Progenitor cell of endocrine pancreas (in vitro differentiated cells): Measurements from ENCODE around the gene ZSWIM5. TPM values are rescaled to one million over a fixed set of nuclear protein-coding genes. Genes with fewer than 3 reads are reported as not detected.
"Not testable (repeated sequence)": the region's sequence is repeated elsewhere in the genome, so short reads cannot be mapped to it uniquely, and the experiment has no call there.

Experiments used
- DNase-seq: peaks from one replicate; pipeline ENCODE4 v3.0.0; 2021; ENCODE audit warnings: low spot score; ENCODE audit not compliant: unreplicated experiment
- H3K27ac Mint-ChIP-seq: 2 replicates; pipeline ENCODE4 v1.8.0; 2021; ENCODE audit warnings: mild to moderate bottlenecking, moderate library complexity, mixed read lengths
- H3K27me3 Mint-ChIP-seq: 2 replicates; pipeline ENCODE4 v1.8.0; 2021; ENCODE audit warnings: mixed read lengths
- H3K36me3 Mint-ChIP-seq: 2 replicates; pipeline ENCODE4 v1.8.0; 2022; ENCODE audit warnings: mixed read lengths; ENCODE audit not compliant: insufficient read depth
- H3K4me1 Mint-ChIP-seq: 2 replicates; pipeline ENCODE4 v1.8.0; 2021; ENCODE audit warnings: low read depth, mixed read lengths
- H3K4me3 Mint-ChIP-seq: 2 replicates; pipeline ENCODE4 v1.8.0; 2021; ENCODE audit warnings: low read depth, mild to moderate bottlenecking, moderate library complexity, mixed read lengths
- H3K9me3 Mint-ChIP-seq: 2 replicates; pipeline ENCODE4 v1.8.0; 2021; ENCODE audit warnings: low read depth, mixed read lengths
- total RNA-seq: library from RNA; stranded (reverse); gene quantifications from 2 replicates; pipeline ENCODE4 v1.2.1, GENCODE V29; 2021
- TF ChIP-seq, protein P1 (sequence below): fragments of 200-600 bp; sonication (generic); IDR thresholded peaks from one replicate; pipeline ENCODE4 v1.5.0; 2021; ENCODE audit warnings: antibody characterized with exemption, mild to moderate bottlenecking; ENCODE audit not compliant: unreplicated experiment

ZSWIM5 gene
- total RNA-seq, 1 donor from 2014 or later: 9.2 TPM

DNA sequence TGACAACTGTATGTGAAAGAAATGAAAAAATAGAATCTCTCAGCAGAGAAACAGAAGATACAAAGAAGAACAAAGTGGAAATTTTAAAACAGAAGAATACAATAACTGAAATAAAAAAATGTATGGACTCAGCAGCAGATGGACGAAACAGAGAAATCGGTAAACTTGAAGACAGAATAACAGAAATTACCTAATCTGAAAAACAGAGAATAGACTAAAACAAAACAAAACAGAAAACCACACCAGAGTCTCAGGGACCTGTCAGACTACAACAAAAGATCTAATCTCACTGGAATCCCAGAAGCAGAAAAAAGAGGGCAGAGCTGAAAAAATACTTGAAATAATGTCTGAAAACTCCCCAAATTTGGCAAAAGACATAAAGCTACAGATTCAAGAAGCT lies 83.0 kb downstream of the ZSWIM5 start:
- H3K4me3 Mint-ChIP-seq: no peak overlapping the region
- TF ChIP-seq, protein P1, sequence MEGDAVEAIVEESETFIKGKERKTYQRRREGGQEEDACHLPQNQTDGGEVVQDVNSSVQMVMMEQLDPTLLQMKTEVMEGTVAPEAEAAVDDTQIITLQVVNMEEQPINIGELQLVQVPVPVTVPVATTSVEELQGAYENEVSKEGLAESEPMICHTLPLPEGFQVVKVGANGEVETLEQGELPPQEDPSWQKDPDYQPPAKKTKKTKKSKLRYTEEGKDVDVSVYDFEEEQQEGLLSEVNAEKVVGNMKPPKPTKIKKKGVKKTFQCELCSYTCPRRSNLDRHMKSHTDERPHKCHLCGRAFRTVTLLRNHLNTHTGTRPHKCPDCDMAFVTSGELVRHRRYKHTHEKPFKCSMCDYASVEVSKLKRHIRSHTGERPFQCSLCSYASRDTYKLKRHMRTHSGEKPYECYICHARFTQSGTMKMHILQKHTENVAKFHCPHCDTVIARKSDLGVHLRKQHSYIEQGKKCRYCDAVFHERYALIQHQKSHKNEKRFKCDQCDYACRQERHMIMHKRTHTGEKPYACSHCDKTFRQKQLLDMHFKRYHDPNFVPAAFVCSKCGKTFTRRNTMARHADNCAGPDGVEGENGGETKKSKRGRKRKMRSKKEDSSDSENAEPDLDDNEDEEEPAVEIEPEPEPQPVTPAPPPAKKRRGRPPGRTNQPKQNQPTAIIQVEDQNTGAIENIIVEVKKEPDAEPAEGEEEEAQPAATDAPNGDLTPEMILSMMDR: no peak
- no peaks in the 10 kb centered on the region for H3K9me3 Mint-ChIP-seq
- no peaks in the 10 kb centered on the region for H3K36me3 Mint-ChIP-seq
- H3K27ac Mint-ChIP-seq: no peak overlapping the region
- H3K4me1 Mint-ChIP-seq: no peaks in the 10 kb centered on the region
- DNase-seq: no peak
- no peaks in the 10 kb centered on the region for H3K27me3 Mint-ChIP-seq

DNA sequence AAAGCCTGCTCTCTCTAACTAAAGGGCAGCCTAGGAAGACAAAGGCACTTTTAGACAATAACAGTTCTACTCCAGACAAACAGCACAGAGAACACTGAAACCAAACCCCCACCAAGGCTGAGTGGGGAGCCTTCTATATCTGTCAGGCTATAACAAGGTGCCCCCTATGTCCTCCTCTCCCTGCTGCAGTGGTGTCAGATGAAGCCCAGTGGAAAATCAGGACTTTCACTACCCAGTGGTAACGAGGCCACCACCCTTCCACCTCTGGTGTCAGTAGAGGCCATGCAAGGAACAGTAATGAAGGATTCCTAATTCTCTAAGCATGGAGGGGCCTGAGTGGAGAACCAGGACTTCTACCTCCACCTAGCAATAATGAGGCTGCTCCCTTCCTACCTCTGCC lies 83.7 kb downstream of the ZSWIM5 start:
- H3K9me3 Mint-ChIP-seq: no peaks in the 10 kb centered on the region
- no peak overlapping the region for H3K27ac Mint-ChIP-seq
- no peak overlapping the region for H3K4me3 Mint-ChIP-seq
- H3K27me3 Mint-ChIP-seq: no peaks in the 10 kb centered on the region
- TF ChIP-seq, protein P1: no peak
- H3K36me3 Mint-ChIP-seq: no peaks in the 10 kb centered on the region
- DNase-seq: no peak
- H3K4me1 Mint-ChIP-seq: no peaks in the 10 kb centered on the region

DNA sequence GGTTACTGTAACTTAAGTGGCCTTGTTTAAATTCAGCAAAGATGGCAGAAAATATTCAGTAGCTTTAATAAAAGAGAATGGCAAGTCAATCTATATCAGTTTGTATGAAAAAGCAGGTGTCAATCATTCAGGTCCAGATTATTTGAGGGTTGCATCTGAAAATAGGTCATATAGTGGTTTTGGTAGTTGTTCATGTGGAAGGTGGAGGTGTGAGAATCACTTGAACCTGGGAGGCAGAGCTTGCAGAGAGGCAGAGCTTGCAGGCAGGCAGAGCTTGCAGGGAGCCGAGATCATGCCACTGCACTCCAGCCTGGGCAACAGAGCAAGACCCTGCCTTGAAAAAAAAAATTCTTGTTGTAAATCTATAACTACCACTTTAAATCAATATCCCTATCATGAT lies 88.6 kb downstream of the ZSWIM5 start:
- H3K9me3 Mint-ChIP-seq: peaks cover 12% of the 10 kb centered on the region
- no peaks in the 10 kb centered on the region for H3K4me1 Mint-ChIP-seq
- no peak for DNase-seq
- no peak overlapping the region for H3K4me3 Mint-ChIP-seq
- no peak overlapping the region for H3K27ac Mint-ChIP-seq
- TF ChIP-seq, protein P1: no peak
- no peaks in the 10 kb centered on the region for H3K27me3 Mint-ChIP-seq
- H3K36me3 Mint-ChIP-seq: peaks cover 7% of the 10 kb centered on the region

DNA sequence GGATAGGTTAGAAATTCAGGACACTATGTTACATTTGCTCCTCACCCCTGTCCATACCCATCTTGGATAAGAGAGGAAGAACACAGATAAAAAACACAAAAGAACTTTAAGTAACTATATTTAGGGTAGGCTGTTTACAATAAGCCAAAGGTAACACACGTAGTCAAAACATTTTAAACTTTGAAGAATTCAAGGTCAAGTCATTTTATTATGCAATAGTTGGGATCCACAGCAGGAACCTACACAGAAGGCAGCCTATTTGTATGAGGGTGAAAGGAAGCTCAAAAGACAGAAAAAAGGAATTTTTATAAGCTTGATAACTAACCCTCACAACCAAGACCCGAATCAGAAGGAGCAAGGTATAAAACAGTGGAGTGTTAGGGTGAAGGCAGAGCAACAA lies 89.6 kb downstream of the ZSWIM5 start:
- Mint-ChIP-seq H3K36me3 (peaks cover 7% of the 10 kb centered on the region), H3K4me3 (no peak overlapping the region), H3K27me3 (no peaks in the 10 kb centered on the region), H3K9me3 (peaks cover 18% of the 10 kb centered on the region), H3K27ac (no peak overlapping the region), H3K4me1 (no peaks in the 10 kb centered on the region)
- TF ChIP-seq, protein P1: no peak
- no peak for DNase-seq

GRCh38 chr1:45116340-45116739 lies 90.1 kb downstream of the ZSWIM5 start:
- H3K9me3 Mint-ChIP-seq: peaks cover 20% of the 10 kb centered on the region
- no peak overlapping the region for H3K27ac Mint-ChIP-seq
- no peaks in the 10 kb centered on the region for H3K27me3 Mint-ChIP-seq

GRCh38 chr1:45115198-45115597 lies 91.2 kb downstream of the ZSWIM5 start:
- not testable (repeated sequence) for H3K27ac Mint-ChIP-seq, DNase-seq, H3K36me3 Mint-ChIP-seq

More at GRCh38 chr1:45116340-45116739, 90.1 kb downstream of the ZSWIM5 start:
- H3K36me3 Mint-ChIP-seq: peaks cover 7% of the 10 kb centered on the region
- no peak for DNase-seq
- no peak overlapping the region for H3K4me3 Mint-ChIP-seq
- TF ChIP-seq, protein P1: no peak
- H3K4me1 Mint-ChIP-seq: no peaks in the 10 kb centered on the region

More at GRCh38 chr1:45115198-45115597, 91.2 kb downstream of the ZSWIM5 start:
- H3K4me1 Mint-ChIP-seq, H3K4me3 Mint-ChIP-seq, H3K27me3 Mint-ChIP-seq: not testable (repeated sequence)
- H3K9me3 Mint-ChIP-seq: peaks cover 20% of the 10 kb centered on the region
